ENCODE data around the gene NPHP1. TPM values are rescaled to one million over a fixed set of nuclear protein-coding genes. Genes with fewer than 3 reads are reported as not detected.
A peak's percentile ranks its signal among the peaks of the same experiment; 100 is the strongest.

The NPHP1 gene
- total RNA-seq, 1 donor from 2014 or later = 9.8 TPM

GRCh38 chr2:110107092-110108079, 97.4 kb downstream of the NPHP1 start:
- Histone ChIP-seq H3K36me3 (no peaks in the 10 kb centered on the region), H3K9me3 (no peaks in the 10 kb centered on the region), H3K4me3 (no peak overlapping the region), H3K27ac (peak overlapping the region; percentile 71 to 74), H3K4me1 (peaks cover 0 to 19% of the 10 kb centered on the region in 2 donors), H3K27me3 (no peaks in the 10 kb centered on the region)
- TF ChIP-seq CTCF (IDR thresholded peaks at IDR 0.05) = no peak
- peak in 1 of 2 donors; percentile 56 for DNase-seq (ENCODE audit: low spot score in 2 of 2)
- intact Hi-C loops (cut with DNase I) = no loop called here

GRCh38 chr2:110106642-110107041, 98.2 kb downstream of the NPHP1 start:
- H3K27ac ChIP-seq = peak overlapping the region; percentile 71 to 74
- no peaks in the 10 kb centered on the region for H3K27me3 ChIP-seq
- peak in 1 of 2 donors; percentile 78 for DNase-seq (ENCODE audit: low spot score in 2 of 2)
- no peaks in the 10 kb centered on the region for H3K36me3 ChIP-seq
- no peaks in the 10 kb centered on the region for H3K9me3 ChIP-seq
- intact Hi-C loops (cut with DNase I) = no loop called here
- H3K4me3 ChIP-seq = peak overlapping the region in 1 of 2 donors; percentile 13
- peaks cover 7 to 26% of the 10 kb centered on the region in 2 donors for H3K4me1 ChIP-seq
- TF ChIP-seq CTCF (IDR thresholded peaks at IDR 0.05) = no peak

- DNase-seq (ENCODE audit: low spot score in 2 of 2) = peak in 1 of 2 donors; percentile 60
- H3K9me3 ChIP-seq = no peaks in the 10 kb centered on the region
- intact Hi-C loops (cut with DNase I) = no loop called here
- H3K36me3 ChIP-seq = no peaks in the 10 kb centered on the region
- peak overlapping the region; percentile 71 to 74 for H3K27ac ChIP-seq
- peaks cover 10 to 31% of the 10 kb centered on the region in 2 donors for H3K4me1 ChIP-seq
- TF ChIP-seq CTCF (IDR thresholded peaks at IDR 0.05) = no peak
- peak overlapping the region in 1 of 2 donors; percentile 13 for H3K4me3 ChIP-seq
- no peaks in the 10 kb centered on the region for H3K27me3 ChIP-seq
Observed at GRCh38 chr2:110105608-110106467, 99.0 kb downstream of the NPHP1 start.

- no peak for TF ChIP-seq CTCF (IDR thresholded peaks at IDR 0.05)
- no peaks in the 10 kb centered on the region for H3K9me3 ChIP-seq
- H3K36me3 ChIP-seq = no peaks in the 10 kb centered on the region
- H3K4me1 ChIP-seq = peaks cover 13 to 37% of the 10 kb centered on the region in 2 donors
- intact Hi-C loops (cut with DNase I) = no loop called here
- no peak overlapping the region for H3K4me3 ChIP-seq
- peak in 1 of 2 donors; percentile 48 for DNase-seq (ENCODE audit: low spot score in 2 of 2)
- H3K27me3 ChIP-seq = no peaks in the 10 kb centered on the region
- peak overlapping the region; percentile 71 to 74 for H3K27ac ChIP-seq
Observed at GRCh38 chr2:110105183-110105582, 99.6 kb downstream of the NPHP1 start.

- H3K27ac ChIP-seq = peak overlapping the region; percentile 98 to 99
- H3K36me3 ChIP-seq = no peaks in the 10 kb centered on the region
- intact Hi-C loops (cut with DNase I) = no loop called here
- peaks cover 13 to 44% of the 10 kb centered on the region in 2 donors for H3K4me1 ChIP-seq
- DNase-seq (ENCODE audit: low spot score in 2 of 2) = no peak
- no peak overlapping the region for H3K4me3 ChIP-seq
- no peak for TF ChIP-seq CTCF (IDR thresholded peaks at IDR 0.05)
- no peaks in the 10 kb centered on the region for H3K9me3 ChIP-seq
- no peaks in the 10 kb centered on the region for H3K27me3 ChIP-seq
Observed at GRCh38 chr2:110104025-110104771, 100.6 kb downstream of the NPHP1 start.
